ENCODE results near the gene MARVELD1. TPM values are rescaled to one million over a fixed set of nuclear protein-coding genes. Genes with fewer than 3 reads are reported as not detected.

MARVELD1 gene
- total RNA-seq, 2 experiments from 2014 or later: 2.5 to 2.7 TPM

DNA sequence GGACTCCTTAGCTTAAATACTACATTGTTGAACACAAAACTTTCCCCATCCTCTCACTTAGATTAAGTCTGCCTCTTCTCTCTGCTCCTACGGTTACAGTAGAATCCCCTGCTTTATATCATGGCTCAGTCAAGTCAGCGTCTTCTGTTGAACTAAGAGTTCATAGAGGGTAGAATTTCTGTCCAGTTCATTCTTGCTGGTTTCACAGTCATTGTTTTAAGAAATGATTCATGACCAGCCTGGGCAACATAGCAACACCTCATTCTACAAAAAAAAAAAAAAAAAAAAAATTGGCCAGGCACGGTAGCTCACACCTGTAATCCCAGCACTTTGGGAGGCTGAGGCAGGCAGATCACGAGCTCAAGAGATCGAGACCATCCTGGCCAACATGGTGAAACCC, 19.7 kb downstream of the MARVELD1 start:
- Mint-ChIP-seq H3K27me3 (no peaks in the 10 kb centered on the region), H3K4me3 (no peak overlapping the region), H3K27ac (no peak overlapping the region), H3K36me3 (ENCODE audit: low read depth) (peaks cover 11% of the 10 kb centered on the region), H3K9me3 (peaks cover 2% of the 10 kb centered on the region), H3K4me1 (peaks cover 27% of the 10 kb centered on the region)
- ChIA-PET POLR2A (no interaction called here), CTCF (interaction anchor here (0.6 to 9.7 kb wide), 9 partner anchors 9 to 241 kb away, joined by 3 to 111 read pairs (median 6); partner anchors contain the start of gene AVPI1)
- DNase-seq: no peak

DNA sequence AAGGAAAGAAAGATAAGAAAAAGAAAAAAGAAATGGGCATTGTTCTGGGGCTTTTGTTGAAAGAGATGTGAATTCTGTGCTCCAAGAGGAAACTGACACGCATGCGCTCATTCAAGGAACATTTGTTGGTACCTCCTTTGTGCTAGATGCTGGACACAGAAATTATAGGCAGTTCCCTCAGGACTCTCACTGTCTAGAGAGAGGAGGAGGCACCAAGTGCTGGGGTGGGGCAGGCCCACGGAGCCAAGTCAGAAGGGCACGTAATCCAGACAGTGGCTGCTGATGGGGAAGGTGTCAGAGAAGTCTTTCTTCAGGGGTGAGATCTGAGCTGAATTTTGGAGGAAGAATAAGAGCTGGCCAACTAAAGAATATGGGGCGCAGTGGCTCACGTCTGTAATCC, 20.5 kb downstream of the MARVELD1 start:
- CTCF ChIA-PET: interaction anchor here (0.6 to 9.7 kb wide), 7 partner anchors 10 to 1702 kb away, joined by 3 to 111 read pairs (median 10); partner anchors contain the start of gene AVPI1
- H3K36me3 Mint-ChIP-seq (ENCODE audit: low read depth): peaks cover 12% of the 10 kb centered on the region
- POLR2A ChIA-PET: no interaction called here
- peaks cover 30% of the 10 kb centered on the region for H3K4me1 Mint-ChIP-seq
- peaks cover 2% of the 10 kb centered on the region for H3K9me3 Mint-ChIP-seq
- DNase-seq: no peak
- no peaks in the 10 kb centered on the region for H3K27me3 Mint-ChIP-seq
- no peak overlapping the region for H3K4me3 Mint-ChIP-seq
- H3K27ac Mint-ChIP-seq: no peak overlapping the region

DNA sequence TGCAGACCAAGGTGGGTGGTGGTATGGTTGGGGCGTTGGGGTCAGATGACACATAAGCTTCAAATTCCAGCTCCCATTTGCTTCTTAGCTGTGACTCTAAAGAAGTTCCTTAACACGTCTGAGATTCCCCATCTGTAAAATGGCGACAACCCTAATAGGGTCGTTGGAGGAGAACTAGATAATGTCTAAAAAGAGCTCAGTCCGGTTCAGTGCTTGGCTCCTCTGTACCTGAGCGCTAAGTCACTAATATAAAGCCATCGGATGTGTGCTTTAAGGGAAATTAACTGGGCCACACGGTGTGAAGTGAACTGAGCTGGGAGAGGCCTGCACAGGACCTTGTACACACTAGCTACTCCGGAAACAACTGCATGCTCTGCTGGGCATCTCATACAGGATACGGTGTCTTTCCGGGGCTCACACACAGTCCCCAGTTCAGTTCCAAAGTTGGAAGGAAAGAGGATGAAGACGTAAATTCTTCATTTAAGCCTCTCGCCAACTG, 22.9 kb downstream of the MARVELD1 start:
- peaks cover 42% of the 10 kb centered on the region for H3K4me1 Mint-ChIP-seq
- ChIA-PET CTCF (interaction anchor here (0.6 to 9.7 kb wide), 17 partner anchors 10 to 336 kb away, joined by 3 to 111 read pairs (median 5); partner anchors contain the start of genes AVPI1 and RRP12), POLR2A (interaction anchor here (0.7 to 2.2 kb wide), 15 partner anchors 8 to 709 kb away, joined by 3 to 20 read pairs (median 3); partner anchors contain the start of genes AVPI1, MARVELD1 and PI4K2A)
- H3K27ac Mint-ChIP-seq: peak overlapping the region; percentile 86
- no peak for DNase-seq
- H3K4me3 Mint-ChIP-seq: peak overlapping the region; percentile 85
- H3K36me3 Mint-ChIP-seq (ENCODE audit: low read depth): peaks cover 31% of the 10 kb centered on the region
- H3K27me3 Mint-ChIP-seq: no peaks in the 10 kb centered on the region
- H3K9me3 Mint-ChIP-seq: peaks cover 2% of the 10 kb centered on the region

DNA sequence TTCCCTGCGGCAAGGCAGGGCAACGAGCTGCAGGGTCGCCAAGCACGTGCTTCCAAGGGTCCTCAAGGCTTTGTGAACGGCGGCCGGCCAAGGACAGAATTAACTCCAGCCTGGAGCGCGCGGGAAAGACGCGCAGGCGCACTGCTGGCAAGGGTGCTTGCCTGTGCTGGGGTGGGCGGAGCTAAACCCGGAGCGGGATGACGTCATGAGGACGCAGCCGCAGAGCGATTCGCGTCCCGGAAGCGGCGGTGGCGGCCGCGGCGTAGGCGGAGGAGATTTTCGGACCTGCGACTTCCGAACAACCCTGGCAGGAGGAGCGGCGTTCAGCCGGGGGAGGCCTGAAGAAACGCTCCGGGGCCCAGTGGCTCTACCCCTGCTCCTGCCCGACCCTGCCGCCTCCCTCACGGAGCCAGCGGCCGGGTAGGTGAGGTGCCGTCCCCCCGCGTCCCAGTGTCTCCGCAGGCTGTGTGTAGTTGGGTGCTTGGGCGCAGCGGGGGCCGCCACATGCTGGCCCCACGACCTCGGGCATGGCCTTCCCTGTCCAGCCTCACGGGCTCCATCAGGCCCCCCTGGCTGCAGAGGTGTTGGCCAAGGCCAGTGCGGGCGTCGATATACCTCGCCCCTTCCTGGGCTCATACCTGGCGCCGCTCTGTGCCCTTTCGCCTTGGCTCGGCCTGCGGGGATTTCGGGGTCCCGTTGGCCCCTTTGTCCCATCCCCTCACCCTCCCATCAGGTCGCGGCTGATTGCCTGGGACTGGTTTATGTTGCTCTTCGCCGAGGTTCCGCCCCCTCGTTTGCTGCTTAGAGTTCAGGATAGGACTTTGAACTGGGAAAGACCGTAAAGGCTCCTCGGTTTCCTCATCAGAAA, 23.6 kb downstream of the MARVELD1 start, which contains the start of gene ZFYVE27:
TSS of gene ZFYVE27 (plus strand) at position 227 of the 868 bp plus-strand sequence. CDS start 1,350 bp downstream, outside the sequence.
- DNase-seq: peak; percentile 95
- Mint-ChIP-seq H3K4me1 (peaks cover 42% of the 10 kb centered on the region), H3K36me3 (ENCODE audit: low read depth) (peaks cover 32% of the 10 kb centered on the region), H3K27ac (peak within 1 kb of the TSS; percentile 86), H3K27me3 (no peaks in the 10 kb centered on the region), H3K9me3 (peaks cover 2% of the 10 kb centered on the region), H3K4me3 (peak within 1 kb of the TSS; percentile 85)
- ChIA-PET POLR2A (interaction anchor here (0.7 to 2.2 kb wide), 15 partner anchors 8 to 709 kb away, joined by 3 to 20 read pairs (median 3); partner anchors contain the start of genes AVPI1, MARVELD1 and PI4K2A), CTCF (interaction anchor here (0.6 to 9.7 kb wide), 16 partner anchors 10 to 337 kb away, joined by 3 to 111 read pairs (median 4); partner anchors contain the start of genes AVPI1 and RRP12)

DNA sequence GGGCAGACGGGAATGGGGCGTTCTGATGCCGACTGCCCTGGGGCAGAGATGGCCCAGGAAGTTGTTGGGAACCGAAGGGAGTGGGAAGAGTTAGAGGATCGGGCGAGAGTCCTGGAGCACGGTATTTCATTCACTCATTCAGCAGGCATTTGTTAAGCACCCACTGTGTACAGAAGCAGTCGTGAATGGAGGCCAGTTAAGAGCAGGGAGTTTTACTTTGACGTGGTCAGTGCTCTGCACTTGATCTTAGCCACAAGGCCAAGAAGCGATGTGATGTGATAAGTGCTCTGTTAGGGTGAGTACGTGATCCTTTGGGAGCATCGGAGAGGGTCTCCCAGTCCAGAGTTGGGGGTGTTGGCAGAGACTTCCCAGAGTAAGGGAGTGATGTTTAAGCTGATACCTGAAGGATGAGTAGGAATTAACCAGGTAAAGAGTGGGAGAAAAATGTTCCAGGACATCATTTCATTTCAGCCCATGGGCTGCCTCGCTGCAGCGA, 24.3 kb downstream of the MARVELD1 start:
- Mint-ChIP-seq H3K4me1 (peaks cover 42% of the 10 kb centered on the region), H3K27me3 (no peaks in the 10 kb centered on the region), H3K9me3 (peaks cover 2% of the 10 kb centered on the region), H3K4me3 (peak overlapping the region; percentile 85), H3K27ac (peak overlapping the region; percentile 71), H3K36me3 (ENCODE audit: low read depth) (peaks cover 33% of the 10 kb centered on the region)
- ChIA-PET CTCF (no interaction called here), POLR2A (interaction anchor here (1.4 kb wide), 1 partner anchor 24 kb away, joined by 4 read pairs; the partner anchor contains the start of gene MARVELD1)
- DNase-seq: no peak

DNA sequence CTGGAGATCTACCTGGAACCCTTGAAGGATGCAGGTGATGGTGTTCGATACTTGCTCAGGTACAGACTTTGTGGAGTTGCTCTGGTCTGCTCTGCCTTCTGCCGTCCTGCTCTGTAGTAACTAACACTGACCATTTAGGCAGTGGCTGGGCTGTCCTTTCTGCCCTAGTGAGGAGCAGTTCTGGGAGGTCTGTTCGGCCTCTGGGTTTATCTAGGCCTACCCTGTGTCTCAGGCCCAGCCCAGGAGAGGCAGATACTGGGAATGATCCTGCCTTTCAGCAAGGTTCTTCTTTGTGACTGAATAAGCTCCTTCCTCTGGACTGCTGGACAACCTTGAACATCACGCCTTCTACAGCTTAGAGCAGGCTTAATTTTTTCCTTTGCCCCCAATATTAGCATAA, 25.1 kb downstream of the MARVELD1 start:
- Mint-ChIP-seq H3K36me3 (ENCODE audit: low read depth) (peaks cover 38% of the 10 kb centered on the region), H3K27ac (no peak overlapping the region), H3K4me1 (peaks cover 42% of the 10 kb centered on the region), H3K9me3 (peaks cover 2% of the 10 kb centered on the region), H3K27me3 (no peaks in the 10 kb centered on the region), H3K4me3 (peak overlapping the region; percentile 85)
- CTCF ChIA-PET: interaction anchor here (0.7 kb wide), 1 partner anchor 119 kb away, joined by 3 read pairs; no protein-coding TSS in a partner anchor
- no peak for DNase-seq
- POLR2A ChIA-PET: interaction anchor here (0.9 to 1.4 kb wide), 2 partner anchors 10 to 25 kb away, joined by 3 to 4 read pairs; partner anchors contain the start of gene MARVELD1

DNA sequence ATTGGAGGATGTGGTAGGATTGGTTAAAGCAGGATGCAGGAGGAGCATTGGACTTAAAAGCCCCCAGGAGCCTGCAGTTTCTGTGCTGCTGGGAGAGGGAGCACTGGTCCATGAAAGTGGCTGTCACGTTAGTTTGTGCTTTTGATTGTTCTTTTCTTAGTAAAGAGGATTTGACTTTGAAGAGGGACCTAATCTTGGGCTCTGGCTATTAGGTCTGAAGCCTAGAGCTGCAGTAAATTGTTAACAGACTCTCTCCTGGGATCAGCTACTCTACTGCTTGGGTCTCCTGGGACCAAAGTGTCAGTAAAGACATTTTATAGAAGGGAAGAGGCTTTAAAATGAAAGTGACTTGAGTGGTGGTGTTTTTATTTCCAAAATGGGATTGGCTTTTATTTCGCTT, 27.1 kb downstream of the MARVELD1 start:
- ChIA-PET POLR2A (no interaction called here), CTCF (no interaction called here)
- H3K27ac Mint-ChIP-seq: no peak overlapping the region

DNA sequence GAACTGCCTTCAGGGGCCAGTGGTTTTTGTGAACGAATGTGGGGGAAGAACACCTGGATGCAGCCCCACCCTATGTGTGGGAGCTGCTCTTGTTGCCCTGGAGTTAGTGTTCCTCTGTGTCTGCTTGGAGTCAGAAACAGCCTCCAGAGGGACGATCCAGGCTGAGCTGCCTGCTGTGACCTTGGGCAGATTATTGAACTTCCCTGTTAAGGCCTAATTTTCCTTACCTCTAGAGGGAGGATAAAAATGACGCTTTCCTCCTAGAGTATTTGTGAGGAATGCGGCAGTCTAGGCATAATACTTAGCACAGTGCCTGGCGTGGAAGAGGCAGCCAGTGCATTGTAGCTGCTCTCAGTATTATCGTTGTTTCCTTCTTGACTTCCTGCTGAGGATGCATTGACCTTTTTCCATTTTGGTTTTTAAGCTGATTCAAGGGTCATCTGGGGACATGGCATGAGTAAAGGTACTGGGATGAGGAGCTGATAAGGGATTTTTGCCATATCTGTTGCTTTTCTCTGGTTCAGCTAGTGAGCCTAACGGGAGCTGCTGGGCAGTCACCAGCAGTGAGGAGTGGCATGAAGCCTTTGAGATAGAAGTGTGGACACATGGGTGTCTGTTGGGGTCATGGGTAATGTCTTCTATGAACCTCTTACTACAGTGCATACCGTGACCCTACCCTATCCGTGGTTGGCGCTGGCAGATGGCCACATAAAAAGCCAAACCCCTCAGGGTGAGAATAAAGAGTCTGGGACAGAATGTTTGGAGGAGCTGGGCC, 29.8 kb downstream of the MARVELD1 start:
- no peak for DNase-seq
- Mint-ChIP-seq H3K36me3 (ENCODE audit: low read depth) (peaks cover 55% of the 10 kb centered on the region), H3K9me3 (no peaks in the 10 kb centered on the region), H3K27ac (no peak overlapping the region), H3K27me3 (no peaks in the 10 kb centered on the region), H3K4me1 (peaks cover 17% of the 10 kb centered on the region), H3K4me3 (no peak overlapping the region)
- ChIA-PET POLR2A (interaction anchor here (0.6 kb wide), 1 partner anchor 171 kb away, joined by 3 read pairs; no protein-coding TSS in a partner anchor), CTCF (interaction anchor here (0.6 to 1.4 kb wide), 4 partner anchors 12 to 34 kb away, joined by 3 to 6 read pairs (median 4); partner anchors contain the start of gene MARVELD1)

More for the DNA sequence above, 27.1 kb downstream of the MARVELD1 start:
- H3K27me3 Mint-ChIP-seq: no peaks in the 10 kb centered on the region
- H3K36me3 Mint-ChIP-seq (ENCODE audit: low read depth): peaks cover 54% of the 10 kb centered on the region
- DNase-seq: no peak
- no peak overlapping the region for H3K4me3 Mint-ChIP-seq
- H3K9me3 Mint-ChIP-seq: peaks cover 2% of the 10 kb centered on the region
- peaks cover 40% of the 10 kb centered on the region for H3K4me1 Mint-ChIP-seq

DNA sequence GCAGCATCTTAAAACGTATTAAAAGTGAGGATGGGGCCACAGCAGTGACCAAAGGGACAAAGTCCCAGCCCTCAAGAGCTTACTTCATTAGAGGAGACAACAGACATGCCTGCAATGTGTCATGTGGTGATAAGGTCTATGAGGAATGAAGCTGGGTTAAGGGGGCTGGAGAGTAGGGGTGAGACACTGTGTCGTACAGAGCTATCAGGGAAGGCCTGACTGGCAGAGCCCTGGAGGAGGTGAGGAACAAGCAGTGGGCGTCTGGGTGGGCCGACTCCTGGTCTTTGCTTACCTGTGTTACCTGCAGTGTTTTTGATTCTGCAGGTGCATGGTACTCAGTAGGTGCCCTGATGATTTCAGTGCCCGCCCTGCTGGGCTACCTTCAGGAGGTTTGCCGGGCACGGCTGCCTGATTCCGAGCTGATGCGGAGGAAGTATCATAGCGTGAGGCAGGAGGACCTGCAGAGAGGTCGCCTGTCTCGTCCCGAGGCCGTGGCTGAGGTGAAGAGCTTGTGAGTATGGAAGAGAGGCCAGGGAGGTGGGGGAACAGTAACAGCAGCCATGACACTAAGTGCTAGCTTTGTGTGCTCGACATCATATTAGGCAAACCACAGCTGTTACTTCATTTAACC, 31.0 kb downstream of the MARVELD1 start:
- no peak for DNase-seq
- H3K27me3 Mint-ChIP-seq: no peaks in the 10 kb centered on the region
- H3K27ac Mint-ChIP-seq: no peak overlapping the region
- no peak overlapping the region for H3K4me3 Mint-ChIP-seq
- H3K36me3 Mint-ChIP-seq (ENCODE audit: low read depth): peaks cover 56% of the 10 kb centered on the region
- ChIA-PET POLR2A (interaction anchor here (1.2 to 1.3 kb wide), 2 partner anchors 8 to 57 kb away, joined by 3 read pairs; partner anchors contain the start of genes AVPI1 and ZFYVE27), CTCF (interaction anchor here (0.5 to 1.4 kb wide), 5 partner anchors 11 to 526 kb away, joined by 3 to 4 read pairs (median 3); partner anchors contain the start of gene MARVELD1)
- H3K4me1 Mint-ChIP-seq: peaks cover 12% of the 10 kb centered on the region
- H3K9me3 Mint-ChIP-seq: no peaks in the 10 kb centered on the region

DNA sequence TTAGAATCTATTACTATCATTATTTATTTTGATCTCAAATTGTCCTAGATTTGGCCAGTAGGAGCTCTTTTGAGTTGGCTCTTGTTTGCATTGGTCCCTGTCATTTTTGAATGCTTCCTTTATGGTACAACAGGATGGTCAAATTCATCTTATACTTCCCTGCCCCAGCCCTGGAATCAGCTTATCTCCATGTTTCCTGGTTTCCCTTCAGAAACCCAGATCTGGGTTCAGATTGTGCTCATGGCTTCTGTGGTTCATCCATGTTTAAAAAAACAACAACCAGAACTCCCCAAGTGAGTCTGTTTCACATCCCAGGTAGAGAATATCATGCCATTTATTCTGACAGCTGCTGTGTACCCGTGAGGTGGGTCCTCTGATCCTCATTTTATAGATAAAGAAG, 34.0 kb downstream of the MARVELD1 start:
- POLR2A ChIA-PET: interaction anchor here (1.2 to 1.8 kb wide), 2 partner anchors 9 to 11 kb away, joined by 3 to 5 read pairs; partner anchors contain the start of gene ZFYVE27
- no peak overlapping the region for H3K4me3 Mint-ChIP-seq
- H3K27me3 Mint-ChIP-seq: no peaks in the 10 kb centered on the region
- no peaks in the 10 kb centered on the region for H3K4me1 Mint-ChIP-seq
- DNase-seq: no peak
- no peaks in the 10 kb centered on the region for H3K9me3 Mint-ChIP-seq
- CTCF ChIA-PET: interaction anchor here (1.0 to 1.5 kb wide), 3 partner anchors 11 to 280 kb away, joined by 3 to 4 read pairs (median 4); partner anchors contain the start of genes AVPI1 and ZFYVE27
- H3K36me3 Mint-ChIP-seq (ENCODE audit: low read depth): peaks cover 55% of the 10 kb centered on the region
- no peak overlapping the region for H3K27ac Mint-ChIP-seq

DNA sequence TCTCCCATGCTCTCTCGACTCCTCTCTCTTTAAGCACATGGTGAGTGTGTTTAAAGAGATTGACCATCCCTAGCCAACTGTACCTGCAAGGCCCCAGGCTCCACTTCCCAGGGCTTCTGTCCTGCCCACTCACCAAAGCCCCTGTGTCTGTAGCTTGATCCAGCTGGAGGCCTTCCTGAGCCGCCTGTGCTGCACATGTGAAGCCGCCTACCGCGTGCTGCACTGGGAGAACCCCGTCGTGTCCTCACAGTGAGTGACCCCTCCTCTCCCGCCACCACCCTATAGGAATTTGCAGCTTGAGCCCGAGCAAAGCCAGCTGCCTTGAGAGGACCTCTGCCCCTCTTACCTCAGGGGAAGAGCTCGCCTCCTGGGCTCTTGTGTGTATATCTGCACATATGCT, 34.6 kb downstream of the MARVELD1 start:
- ChIA-PET CTCF (interaction anchor here (1.3 to 1.5 kb wide), 3 partner anchors 11 to 121 kb away, joined by 3 to 4 read pairs (median 4); partner anchors contain the start of genes AVPI1 and ZFYVE27), POLR2A (interaction anchor here (1.2 to 1.8 kb wide), 2 partner anchors 9 to 12 kb away, joined by 3 to 5 read pairs; partner anchors contain the start of gene ZFYVE27)
- H3K27me3 Mint-ChIP-seq: no peaks in the 10 kb centered on the region
- H3K4me1 Mint-ChIP-seq: no peaks in the 10 kb centered on the region
- H3K4me3 Mint-ChIP-seq: no peak overlapping the region
- peaks cover 54% of the 10 kb centered on the region for H3K36me3 Mint-ChIP-seq (ENCODE audit: low read depth)
- no peak for DNase-seq
- no peak overlapping the region for H3K27ac Mint-ChIP-seq
- H3K9me3 Mint-ChIP-seq: no peaks in the 10 kb centered on the region
